ENCODE data around the gene EMX1. TPM values are rescaled to one million over a fixed set of nuclear protein-coding genes. Genes with fewer than 3 reads are reported as not detected.

Gene EMX1
- total RNA-seq, 1 experiment from 2014 or later = not detected

- Histone ChIP-seq H3K4me3 (no peak overlapping the region), H3K9me3 (replicated peaks) (no peaks in the 10 kb centered on the region), H3K27ac (no peak overlapping the region), H3K27me3 (replicated peaks) (no peaks in the 10 kb centered on the region), H3K36me3 (no peaks in the 10 kb centered on the region; the same call in 1 of the 2 replicates), H3K4me1 (replicated peaks) (no peaks in the 10 kb centered on the region)
- DNase-seq (ENCODE audit: low read depth in 1 of 2, low spot score in 2 of 2) = no peak
Measured at GRCh38 chr2:72956936-72957335, 39.6 kb downstream of the EMX1 start.

- H3K36me3 ChIP-seq = no peaks in the 10 kb centered on the region
Measured at GRCh38 chr2:72958542-72959385, 41.4 kb downstream of the EMX1 start.

GRCh38 chr2:72959554-72959953 lies 42.2 kb downstream of the EMX1 start:
- Histone ChIP-seq H3K4me1 (replicated peaks) (no peaks in the 10 kb centered on the region), H3K9me3 (replicated peaks) (no peaks in the 10 kb centered on the region), H3K4me3 (no peak overlapping the region), H3K27ac (no peak overlapping the region), H3K27me3 (replicated peaks) (no peaks in the 10 kb centered on the region), H3K36me3 (no peaks in the 10 kb centered on the region)
- no peak for DNase-seq (ENCODE audit: low read depth in 1 of 2, low spot score in 2 of 2)

More at GRCh38 chr2:72958542-72959385, 41.4 kb downstream of the EMX1 start:
- Histone ChIP-seq H3K27ac (no peak overlapping the region), H3K27me3 (replicated peaks) (no peaks in the 10 kb centered on the region), H3K9me3 (replicated peaks) (no peaks in the 10 kb centered on the region), H3K4me3 (no peak overlapping the region), H3K4me1 (replicated peaks) (no peaks in the 10 kb centered on the region)
- no peak for DNase-seq (ENCODE audit: low read depth in 1 of 2, low spot score in 2 of 2)

- Histone ChIP-seq H3K9me3 (replicated peaks) (no peaks in the 10 kb centered on the region), H3K27ac (no peak overlapping the region), H3K4me1 (replicated peaks) (no peaks in the 10 kb centered on the region), H3K36me3 (no peaks in the 10 kb centered on the region), H3K27me3 (replicated peaks) (no peaks in the 10 kb centered on the region), H3K4me3 (no peak overlapping the region)
- DNase-seq (ENCODE audit: low read depth in 1 of 2, low spot score in 2 of 2) = no peak
Measured at GRCh38 chr2:72959995-72960981, 43.0 kb downstream of the EMX1 start.

- Histone ChIP-seq H3K4me1 (replicated peaks) (no peaks in the 10 kb centered on the region), H3K36me3 (no peaks in the 10 kb centered on the region), H3K27me3 (replicated peaks) (no peaks in the 10 kb centered on the region), H3K27ac (no peak overlapping the region), H3K4me3 (no peak overlapping the region), H3K9me3 (replicated peaks) (no peaks in the 10 kb centered on the region)
- no peak for DNase-seq (ENCODE audit: low read depth in 1 of 2, low spot score in 2 of 2)
Measured at GRCh38 chr2:72961036-72961720, 43.9 kb downstream of the EMX1 start.

GRCh38 chr2:72961853-72962468 lies 44.6 kb downstream of the EMX1 start:
- Histone ChIP-seq H3K27me3 (replicated peaks) (no peaks in the 10 kb centered on the region), H3K9me3 (replicated peaks) (no peaks in the 10 kb centered on the region), H3K4me3 (no peak overlapping the region), H3K27ac (no peak overlapping the region), H3K4me1 (replicated peaks) (no peaks in the 10 kb centered on the region), H3K36me3 (no peaks in the 10 kb centered on the region)
- DNase-seq (ENCODE audit: low read depth in 1 of 2, low spot score in 2 of 2) = no peak

- no peaks in the 10 kb centered on the region for H3K4me1 ChIP-seq (replicated peaks)
Measured at GRCh38 chr2:72962911-72963310, 45.6 kb downstream of the EMX1 start.

GRCh38 chr2:72963423-72964145 lies 46.3 kb downstream of the EMX1 start:
- no peak for DNase-seq (ENCODE audit: low read depth in 1 of 2, low spot score in 2 of 2)
- Histone ChIP-seq H3K27ac (no peak overlapping the region), H3K27me3 (replicated peaks) (no peaks in the 10 kb centered on the region), H3K9me3 (replicated peaks) (no peaks in the 10 kb centered on the region), H3K4me1 (replicated peaks) (no peaks in the 10 kb centered on the region), H3K36me3 (no peaks in the 10 kb centered on the region), H3K4me3 (no peak overlapping the region)

More at GRCh38 chr2:72962911-72963310, 45.6 kb downstream of the EMX1 start:
- DNase-seq (ENCODE audit: low read depth in 1 of 2, low spot score in 2 of 2) = no peak
- no peaks in the 10 kb centered on the region for H3K27me3 ChIP-seq (replicated peaks)
- H3K36me3 ChIP-seq = no peaks in the 10 kb centered on the region
- H3K4me3 ChIP-seq = no peak overlapping the region
- no peaks in the 10 kb centered on the region for H3K9me3 ChIP-seq (replicated peaks)
- H3K27ac ChIP-seq = no peak overlapping the region

GRCh38 chr2:72964146-72964525 lies 46.8 kb downstream of the EMX1 start:
- no peaks in the 10 kb centered on the region for H3K9me3 ChIP-seq (replicated peaks)
- no peaks in the 10 kb centered on the region for H3K27me3 ChIP-seq (replicated peaks)
- no peak overlapping the region for H3K4me3 ChIP-seq
- DNase-seq (ENCODE audit: low read depth in 1 of 2, low spot score in 2 of 2) = no peak
- no peak overlapping the region for H3K27ac ChIP-seq
- H3K4me1 ChIP-seq (replicated peaks) = no peaks in the 10 kb centered on the region
- no peaks in the 10 kb centered on the region for H3K36me3 ChIP-seq

GRCh38 chr2:72965016-72965415 lies 47.7 kb downstream of the EMX1 start:
- no peaks in the 10 kb centered on the region for H3K36me3 ChIP-seq
- no peak for DNase-seq (ENCODE audit: low read depth in 1 of 2, low spot score in 2 of 2)
- H3K4me3 ChIP-seq = no peak overlapping the region
- H3K27me3 ChIP-seq (replicated peaks) = no peaks in the 10 kb centered on the region
- H3K27ac ChIP-seq = no peak overlapping the region
- no peaks in the 10 kb centered on the region for H3K4me1 ChIP-seq (replicated peaks)
- no peaks in the 10 kb centered on the region for H3K9me3 ChIP-seq (replicated peaks)

GRCh38 chr2:72965770-72966450 lies 48.6 kb downstream of the EMX1 start:
- H3K9me3 ChIP-seq (replicated peaks) = no peaks in the 10 kb centered on the region
- no peaks in the 10 kb centered on the region for H3K27me3 ChIP-seq (replicated peaks)
- DNase-seq (ENCODE audit: low read depth in 1 of 2, low spot score in 2 of 2) = no peak
- H3K4me1 ChIP-seq (replicated peaks) = no peaks in the 10 kb centered on the region
- H3K27ac ChIP-seq = no peak overlapping the region
- no peaks in the 10 kb centered on the region for H3K36me3 ChIP-seq
- no peak overlapping the region for H3K4me3 ChIP-seq

GRCh38 chr2:72968286-72968685 lies 51.0 kb downstream of the EMX1 start:
- H3K36me3 ChIP-seq = no peaks in the 10 kb centered on the region
- no peak for DNase-seq (ENCODE audit: low read depth in 1 of 2, low spot score in 2 of 2)
- H3K9me3 ChIP-seq (replicated peaks) = no peaks in the 10 kb centered on the region
- no peaks in the 10 kb centered on the region for H3K27me3 ChIP-seq (replicated peaks)
- no peaks in the 10 kb centered on the region for H3K4me1 ChIP-seq (replicated peaks)
- no peak overlapping the region for H3K4me3 ChIP-seq
- H3K27ac ChIP-seq = no peak overlapping the region
